Upper lobe of left lung (tissue), 4 donors: ENCODE measurements around the gene ZFHX3.

Experiments used
- CTCF ChIP-seq, 6 experiments: fragments of 450-650 bp in 4 of 6; fragments of 200-600 bp in 2 of 6; sonication (generic) in 2 of 6; IDR thresholded peaks; one replicate each; pipeline ENCODE4 v1.5.1; 2016 to 2019; ENCODE audit warnings: antibody characterized with exemption in 6 of 6
- EP300 ChIP-seq, 4 donors: sonication (generic); formaldehyde crosslinking; IDR thresholded peaks; one replicate each; pipeline ENCODE4 v1.5.1; 2017; ENCODE audit warnings: antibody characterized with exemption in 4 of 4, control low read depth in 2 of 4
- POLR2A ChIP-seq, 4 donors: fragments of 450-650 bp; IDR thresholded peaks; one replicate each; pipeline ENCODE4 v1.5.1; 2016 to 2017; ENCODE audit warnings: antibody characterized with exemption in 4 of 4, mild to moderate bottlenecking in 2 of 4
- POLR2AphosphoS5 ChIP-seq, 2 donors: sonication (generic); formaldehyde crosslinking; IDR thresholded peaks; one replicate each; pipeline ENCODE4 v1.5.1; 2017; ENCODE audit warnings: antibody characterized with exemption in 2 of 2

GRCh38 chr16:72789921-72790320 lies 258.0 kb downstream of the ZFHX3 start:
- TF ChIP-seq POLR2A (IDR thresholded peaks at IDR 0.05) (no peak), CTCF (IDR thresholded peaks at IDR 0.05) (no peak), EP300 (IDR thresholded peaks at IDR 0.05) (no peak), POLR2AphosphoS5 (IDR thresholded peaks at IDR 0.05) (no peak)
